Nephron (organoid): ENCODE results near the gene FTSJ3.

Source experiments
- H3K27ac Mint-ChIP-seq, 3 experiments: 2 replicates each; pipeline ENCODE4 v1.8.0; 2020; ENCODE audit warnings: mixed read lengths in 3 of 3, mild to moderate bottlenecking in 2 of 3, moderate library complexity in 1 of 3
- H3K27me3 Mint-ChIP-seq: 2 replicates; pipeline ENCODE4 v1.8.0; 2021; ENCODE audit warnings: low read depth, mild to moderate bottlenecking, moderate library complexity, mixed read lengths
- H3K36me3 Mint-ChIP-seq: 2 replicates; pipeline ENCODE4 v1.8.0; 2020; ENCODE audit warnings: low read depth, mixed read lengths
- H3K4me1 Mint-ChIP-seq: 2 replicates; pipeline ENCODE4 v1.8.0; 2020; ENCODE audit warnings: mixed read lengths
- H3K4me3 Mint-ChIP-seq, 3 experiments: 2 replicates each; pipeline ENCODE4 v1.8.0; 2020; ENCODE audit warnings: mild to moderate bottlenecking in 3 of 3, mixed read lengths in 3 of 3, moderate library complexity in 2 of 3
- H3K9me3 Mint-ChIP-seq: 2 replicates; pipeline ENCODE4 v1.8.0; 2020; ENCODE audit warnings: mixed read lengths
- TF ChIP-seq, protein P1 (sequence below), 3 experiments: fragments of 200-600 bp; sonication (generic); IDR thresholded peaks; one replicate each; pipeline ENCODE4 v1.5.0; 2021; ENCODE audit warnings: antibody characterized with exemption in 3 of 3; ENCODE audit not compliant: unreplicated experiment in 3 of 3

Gene FTSJ3

GRCh38 chr17:63823659-63824331 lies 3.7 kb downstream of the FTSJ3 start:
- TF ChIP-seq, protein P1, sequence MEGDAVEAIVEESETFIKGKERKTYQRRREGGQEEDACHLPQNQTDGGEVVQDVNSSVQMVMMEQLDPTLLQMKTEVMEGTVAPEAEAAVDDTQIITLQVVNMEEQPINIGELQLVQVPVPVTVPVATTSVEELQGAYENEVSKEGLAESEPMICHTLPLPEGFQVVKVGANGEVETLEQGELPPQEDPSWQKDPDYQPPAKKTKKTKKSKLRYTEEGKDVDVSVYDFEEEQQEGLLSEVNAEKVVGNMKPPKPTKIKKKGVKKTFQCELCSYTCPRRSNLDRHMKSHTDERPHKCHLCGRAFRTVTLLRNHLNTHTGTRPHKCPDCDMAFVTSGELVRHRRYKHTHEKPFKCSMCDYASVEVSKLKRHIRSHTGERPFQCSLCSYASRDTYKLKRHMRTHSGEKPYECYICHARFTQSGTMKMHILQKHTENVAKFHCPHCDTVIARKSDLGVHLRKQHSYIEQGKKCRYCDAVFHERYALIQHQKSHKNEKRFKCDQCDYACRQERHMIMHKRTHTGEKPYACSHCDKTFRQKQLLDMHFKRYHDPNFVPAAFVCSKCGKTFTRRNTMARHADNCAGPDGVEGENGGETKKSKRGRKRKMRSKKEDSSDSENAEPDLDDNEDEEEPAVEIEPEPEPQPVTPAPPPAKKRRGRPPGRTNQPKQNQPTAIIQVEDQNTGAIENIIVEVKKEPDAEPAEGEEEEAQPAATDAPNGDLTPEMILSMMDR (IDR thresholded peaks at IDR 0.05; ENCODE audit: unreplicated experiment in 3 of 3) = no peak
- Mint-ChIP-seq H3K4me1 (peaks cover 32% of the 10 kb centered on the region), H3K4me3 (peak overlapping the region; percentile 36 to 73 (median 49)), H3K27ac (peak overlapping the region in 2 of 3 experiments; percentile 22 to 54), H3K27me3 (no peaks in the 10 kb centered on the region), H3K9me3 (no peaks in the 10 kb centered on the region), H3K36me3 (peaks cover 83% of the 10 kb centered on the region)

- Mint-ChIP-seq H3K36me3 (peaks cover 89% of the 10 kb centered on the region), H3K27ac (no peak overlapping the region), H3K27me3 (no peaks in the 10 kb centered on the region), H3K4me3 (peak overlapping the region in 1 of 3 experiments; percentile 17), H3K4me1 (peaks cover 24% of the 10 kb centered on the region), H3K9me3 (no peaks in the 10 kb centered on the region)
- TF ChIP-seq, protein P1 (IDR thresholded peaks at IDR 0.05; ENCODE audit: unreplicated experiment in 3 of 3) = no peak
Measured at GRCh38 chr17:63822537-63822936, 4.9 kb downstream of the FTSJ3 start.

- Mint-ChIP-seq H3K4me3 (no peak overlapping the region), H3K9me3 (no peaks in the 10 kb centered on the region), H3K4me1 (peaks cover 16% of the 10 kb centered on the region), H3K36me3 (peaks cover 91% of the 10 kb centered on the region), H3K27ac (peak overlapping the region in 1 of 3 experiments; percentile 40), H3K27me3 (no peaks in the 10 kb centered on the region)
- TF ChIP-seq, protein P1 (IDR thresholded peaks at IDR 0.05; ENCODE audit: unreplicated experiment in 3 of 3) = no peak
Measured at GRCh38 chr17:63821804-63822203, 5.7 kb downstream of the FTSJ3 start.

DNA sequence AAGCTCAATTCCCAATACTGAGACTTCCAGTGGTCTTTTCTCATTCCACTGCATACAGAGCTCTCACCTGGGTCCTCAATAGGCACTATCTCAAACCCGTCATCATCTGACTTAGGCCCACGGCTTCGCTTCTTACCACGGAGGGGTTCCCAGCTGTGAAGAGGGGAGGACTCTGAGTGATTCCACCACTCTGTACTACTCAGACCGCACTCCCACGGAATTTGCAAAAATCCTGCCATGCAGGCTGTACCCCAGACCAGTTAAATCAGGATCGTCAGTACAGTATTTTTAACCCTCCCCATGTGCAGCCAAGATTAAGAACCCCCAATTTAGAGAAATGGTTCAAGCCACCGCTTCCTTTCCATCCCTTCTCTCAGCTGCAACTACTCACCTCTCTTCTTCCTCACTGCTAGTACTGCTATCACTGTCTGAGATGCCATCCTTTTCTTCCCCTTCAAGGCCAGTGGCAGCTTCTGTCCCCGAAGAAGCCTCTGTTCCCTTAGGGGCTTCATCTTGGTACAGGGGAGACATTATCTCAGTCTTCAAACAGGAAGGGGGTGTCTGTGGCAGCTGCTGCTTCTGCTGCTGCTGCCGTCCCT lies 6.4 kb downstream of the FTSJ3 start:
- Mint-ChIP-seq H3K27me3 (no peaks in the 10 kb centered on the region), H3K4me3 (no peak overlapping the region), H3K36me3 (peaks cover 89% of the 10 kb centered on the region), H3K4me1 (peaks cover 9% of the 10 kb centered on the region), H3K27ac (peak overlapping the region in 2 of 3 experiments; percentile 8 to 36), H3K9me3 (no peaks in the 10 kb centered on the region)
- TF ChIP-seq, protein P1 (IDR thresholded peaks at IDR 0.05; ENCODE audit: unreplicated experiment in 3 of 3) = no peak

DNA sequence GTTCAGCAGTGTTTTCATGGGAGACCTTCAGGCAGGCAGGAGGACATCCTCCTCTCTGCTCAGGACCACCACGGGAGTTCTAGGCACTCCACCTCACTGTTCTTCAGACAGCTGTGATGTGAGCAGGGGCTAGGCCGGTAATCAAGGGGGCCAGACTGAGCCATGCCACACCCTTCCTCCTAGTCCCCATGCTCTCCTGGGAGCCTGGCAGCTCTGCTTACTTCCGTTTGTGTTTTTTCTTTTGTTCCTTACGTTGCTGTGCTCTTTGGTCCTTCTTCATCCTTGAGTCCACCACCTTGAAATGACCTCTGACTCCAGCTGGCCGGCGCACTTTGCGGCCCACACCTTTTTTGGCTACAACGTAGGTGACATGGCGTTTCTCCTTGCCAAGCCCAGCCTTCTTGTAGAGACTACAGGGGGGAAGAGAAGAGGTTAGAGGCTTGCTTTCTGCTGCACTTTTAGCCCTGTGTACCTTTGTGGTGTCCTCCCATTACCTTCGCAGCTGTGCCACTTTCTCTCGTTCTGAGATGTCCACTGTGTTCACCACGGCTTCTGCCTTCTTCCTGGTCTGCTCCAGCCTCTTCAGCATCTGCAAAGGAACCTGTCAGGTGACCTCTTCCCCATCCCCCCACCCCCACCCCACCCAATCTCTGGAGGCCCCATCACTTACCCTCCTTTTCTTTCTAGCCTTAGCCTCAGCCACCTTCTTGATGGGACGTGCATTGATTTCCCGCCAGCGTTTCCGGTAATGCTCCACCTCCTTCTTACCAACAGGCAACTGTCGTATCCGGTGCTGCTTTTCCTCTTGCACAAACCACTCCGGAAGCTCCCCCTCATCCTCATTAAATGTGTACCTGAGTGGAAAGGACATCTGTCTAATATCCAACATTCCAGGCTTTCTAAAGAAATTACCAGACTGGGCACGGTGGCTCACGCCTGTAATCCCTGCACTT lies 7.6 kb downstream of the FTSJ3 start:
- Mint-ChIP-seq H3K4me1 (peaks cover 6% of the 10 kb centered on the region), H3K27ac (peak overlapping the region in 2 of 3 experiments; percentile 45 to 74), H3K4me3 (no peak overlapping the region), H3K27me3 (no peaks in the 10 kb centered on the region), H3K9me3 (no peaks in the 10 kb centered on the region), H3K36me3 (peaks cover 92% of the 10 kb centered on the region)
- TF ChIP-seq, protein P1 (IDR thresholded peaks at IDR 0.05; ENCODE audit: unreplicated experiment in 3 of 3) = no peak
